GM12865 (cell line): ENCODE measurements around the gene PDSS2.
A peak's percentile ranks its signal among the peaks of the same experiment; 100 is the strongest.
"Not testable (repeated sequence)": the region's sequence is repeated elsewhere in the genome, so short reads cannot be mapped to it uniquely, and the experiment has no call there.

Source experiments
- DNase-seq: peaks from one replicate; pipeline ENCODE4 v3.0.0; 2010; ENCODE audit warnings: low read depth
- H3K4me3 ChIP-seq: 2 replicates; pipeline ENCODE4 v1.5.1; 2011; ENCODE audit warnings: mild to moderate bottlenecking, low read depth, low read length, control low read depth
- CTCF ChIP-seq: IDR thresholded peaks from 2 replicates; pipeline ENCODE4 v1.5.1; 2011; ENCODE audit warnings: low read length, control low read depth, low read depth, inconsistent platforms; ENCODE audit not compliant: insufficient read depth; ENCODE audit errors: missing control alignments

The PDSS2 gene

DNA sequence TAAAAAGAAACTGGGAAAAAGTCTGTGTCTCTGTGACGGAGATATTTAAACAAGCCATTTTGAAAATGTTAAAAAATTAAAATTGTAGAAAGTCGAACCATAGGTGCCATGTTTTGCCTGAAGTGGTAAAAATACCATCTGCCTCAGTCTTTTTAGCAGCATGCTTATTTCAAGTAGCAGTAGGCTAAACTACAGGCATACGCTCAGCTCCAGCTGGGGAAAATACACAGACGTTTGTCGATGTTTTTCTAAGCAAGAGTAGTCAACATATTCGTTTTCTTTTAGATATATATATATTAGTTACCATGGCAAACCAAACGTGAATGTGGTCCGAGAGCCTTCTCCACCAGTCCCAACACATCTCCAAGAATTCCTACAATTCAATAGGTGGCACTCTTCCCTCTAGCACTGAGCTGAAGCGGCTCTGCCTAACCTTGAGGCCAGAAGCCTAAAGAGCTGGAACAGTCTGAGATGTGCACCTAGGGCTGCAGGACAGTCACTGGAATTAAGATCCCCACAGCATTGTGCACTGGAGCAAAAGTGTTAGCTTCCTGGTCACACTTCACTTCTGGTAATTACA lies 273.9 kb downstream of the PDSS2 start:
- H3K4me3 ChIP-seq = no peak overlapping the region
- TF ChIP-seq CTCF = no peak
- DNase-seq = no peak

DNA sequence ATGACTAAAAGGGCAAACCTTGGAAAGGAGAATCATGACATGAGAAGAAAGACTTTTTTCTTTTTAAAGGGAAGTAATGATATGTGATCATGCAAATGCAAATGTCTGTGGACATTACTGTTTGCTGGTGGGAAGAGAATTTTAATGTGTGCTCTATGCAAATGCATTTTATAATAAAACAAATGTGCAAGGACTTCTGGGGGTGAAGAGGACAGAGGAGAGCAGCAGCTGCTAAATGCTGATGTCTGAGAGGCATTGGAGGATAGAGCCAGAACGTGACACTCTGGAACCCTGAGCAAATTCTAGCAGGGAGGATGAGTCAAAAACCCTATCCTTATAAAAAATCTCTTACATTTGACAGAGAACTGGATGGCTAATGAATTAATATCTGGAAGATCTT lies 274.9 kb downstream of the PDSS2 start:
- no peak overlapping the region for H3K4me3 ChIP-seq
- DNase-seq = no peak
- no peak for TF ChIP-seq CTCF

GRCh38 chr6:107180099-107180498 lies 279.3 kb downstream of the PDSS2 start:
- DNase-seq = no peak
- TF ChIP-seq CTCF = no peak
- H3K4me3 ChIP-seq = no peak overlapping the region

- no peak for TF ChIP-seq CTCF
- no peak overlapping the region for H3K4me3 ChIP-seq
- peak; percentile 12 for DNase-seq
These were observed 280.4 kb downstream of the PDSS2 start for GRCh38 chr6:107179004-107179403.

GRCh38 chr6:107173779-107174178 lies 285.6 kb downstream of the PDSS2 start:
- TF ChIP-seq CTCF = no peak
- DNase-seq = no peak
- no peak overlapping the region for H3K4me3 ChIP-seq

- no peak for TF ChIP-seq CTCF
- DNase-seq = no peak
- H3K4me3 ChIP-seq = no peak overlapping the region
These were observed 287.9 kb downstream of the PDSS2 start for GRCh38 chr6:107171513-107171912.

DNA sequence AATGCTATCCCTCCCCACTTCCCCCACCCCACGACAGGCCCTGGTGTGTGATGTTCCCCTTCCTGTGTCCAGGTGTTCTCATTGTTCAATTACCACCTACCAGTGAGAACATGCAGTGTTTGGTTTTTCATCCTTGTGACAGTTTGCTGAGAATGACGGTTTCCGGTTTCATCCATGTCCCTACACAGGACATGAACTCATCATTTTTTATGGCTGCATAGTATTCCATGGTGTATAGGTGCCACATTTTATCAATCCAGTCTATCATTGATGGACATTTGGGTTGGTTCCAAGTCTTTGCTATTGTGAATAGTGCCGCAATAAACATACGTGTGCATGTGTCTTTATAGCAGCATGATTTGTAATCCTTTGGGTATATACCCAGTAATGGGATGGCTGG lies 295.1 kb downstream of the PDSS2 start:
- DNase-seq, H3K4me3 ChIP-seq: not testable (repeated sequence)
